T1000 (cell line): ENCODE measurements around the gene PKDREJ.
A peak's percentile ranks its signal among the peaks of the same experiment; 100 is the strongest.

Experiments used
- DNase-seq: peaks from one replicate; lab custom pipeline; 2025; ENCODE audit warnings: mixed read lengths; lab: John Stamatoyannopoulos, UW

The PKDREJ gene

GRCh38 chr22:46234969-46235368 is 28.2 kb downstream of the PKDREJ start:
- DNase-seq: no peak

GRCh38 chr22:46233231-46233630 is 29.9 kb downstream of the PKDREJ start:
- DNase-seq: peak; percentile 69

GRCh38 chr22:46230262-46230901 is 32.8 kb downstream of the PKDREJ start:
- no peak for DNase-seq

GRCh38 chr22:46229701-46230100 is 33.4 kb downstream of the PKDREJ start:
- DNase-seq: no peak

- DNase-seq: no peak
Measured at GRCh38 chr22:46226577-46226976, 36.6 kb downstream of the PKDREJ start.

- no peak for DNase-seq
Measured at GRCh38 chr22:46225631-46226030, 37.5 kb downstream of the PKDREJ start.

- no peak for DNase-seq
Measured at GRCh38 chr22:46224898-46225290, 38.2 kb downstream of the PKDREJ start.

- DNase-seq: no peak
Measured at GRCh38 chr22:46224044-46224897, 38.9 kb downstream of the PKDREJ start.

GRCh38 chr22:46220921-46221320 is 42.2 kb downstream of the PKDREJ start:
- DNase-seq: no peak

GRCh38 chr22:46219636-46220035 is 43.5 kb downstream of the PKDREJ start:
- no peak for DNase-seq

- no peak for DNase-seq
Measured at GRCh38 chr22:46214616-46215015, 48.5 kb downstream of the PKDREJ start.

GRCh38 chr22:46214149-46214548 is 49.0 kb downstream of the PKDREJ start:
- no peak for DNase-seq

GRCh38 chr22:46213052-46213451 is 50.1 kb downstream of the PKDREJ start:
- DNase-seq: no peak

- DNase-seq: no peak
Measured at GRCh38 chr22:46212195-46212594, 50.9 kb downstream of the PKDREJ start.

- DNase-seq: no peak
Measured at GRCh38 chr22:46209262-46209661, 53.9 kb downstream of the PKDREJ start.
